Stimulated activated CD8-positive, alpha-beta memory T cell treated with anti-CD3 and anti-CD28 coated beads, Interleukin-2, amount 100 ng/mL, for 48 hours (primary cell): ENCODE results near the gene ADH5.
"Not testable (repeated sequence)": the region's sequence is repeated elsewhere in the genome, so short reads cannot be mapped to it uniquely, and the experiment has no call there.

Experiments used
- DNase-seq, 2 donors: peaks; one replicate each; pipeline ENCODE4 v3.0.0-alpha.2; 2020; ENCODE audit warnings: low read depth in 2 of 2

The ADH5 gene

GRCh38 chr4:99088481-99089365, at the start of gene ADH5:
Gene ADH5, minus strand, starts transcription at chr4:99088788. Its CDS starts 88 bp downstream, at chr4:99088700.
- DNase-seq: peak; percentile 87 to 88

GRCh38 chr4:99136329-99136728, 47.7 kb upstream of the ADH5 start:
- no peak for DNase-seq

GRCh38 chr4:99135541-99136162, 47.1 kb upstream of the ADH5 start:
- no peak for DNase-seq

GRCh38 chr4:99134586-99134985, 46.0 kb upstream of the ADH5 start:
- DNase-seq: no peak

GRCh38 chr4:99131378-99131777, 42.8 kb upstream of the ADH5 start:
- no peak for DNase-seq

DNA sequence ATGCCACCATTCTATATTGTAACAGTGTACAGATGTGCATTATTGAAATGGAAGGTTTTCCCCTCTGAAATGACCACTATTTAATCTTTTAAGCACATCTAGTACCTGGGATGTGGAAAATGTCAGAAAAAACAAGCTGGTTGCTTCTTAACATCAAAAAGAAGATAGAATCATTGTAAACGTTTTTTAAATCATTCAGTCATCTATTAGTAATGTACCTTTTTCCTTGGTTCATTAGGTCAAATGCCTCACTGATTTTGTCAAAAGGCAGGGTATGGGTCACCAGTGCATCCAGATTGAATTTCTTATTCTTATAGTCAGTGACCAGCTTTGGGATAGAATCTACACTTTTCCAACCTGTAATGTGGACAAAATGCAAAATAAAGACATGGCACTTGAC, 37.8 kb upstream of the ADH5 start:
- DNase-seq: no peak

DNA sequence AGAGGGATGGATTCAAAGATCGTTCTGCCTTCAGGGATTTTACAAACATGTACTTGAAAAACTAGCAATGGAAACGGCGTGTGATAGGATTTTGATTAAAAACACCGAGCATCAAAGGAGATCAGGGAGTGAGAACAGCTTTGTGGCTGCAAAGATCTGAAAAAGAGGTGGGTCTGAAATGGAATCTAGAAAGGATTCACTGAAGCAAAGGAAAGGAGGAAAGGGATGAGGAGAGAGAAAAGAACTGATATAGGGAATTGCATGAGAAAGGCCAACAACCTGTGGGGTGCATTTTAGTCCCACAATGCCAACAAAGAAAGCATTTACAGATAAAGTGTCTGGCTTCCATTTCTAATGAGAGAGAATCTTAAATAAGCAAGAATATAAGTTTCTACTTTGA, 32.4 kb upstream of the ADH5 start:
- DNase-seq: no peak

GRCh38 chr4:99120501-99120900, 31.9 kb upstream of the ADH5 start:
- no peak for DNase-seq

DNA sequence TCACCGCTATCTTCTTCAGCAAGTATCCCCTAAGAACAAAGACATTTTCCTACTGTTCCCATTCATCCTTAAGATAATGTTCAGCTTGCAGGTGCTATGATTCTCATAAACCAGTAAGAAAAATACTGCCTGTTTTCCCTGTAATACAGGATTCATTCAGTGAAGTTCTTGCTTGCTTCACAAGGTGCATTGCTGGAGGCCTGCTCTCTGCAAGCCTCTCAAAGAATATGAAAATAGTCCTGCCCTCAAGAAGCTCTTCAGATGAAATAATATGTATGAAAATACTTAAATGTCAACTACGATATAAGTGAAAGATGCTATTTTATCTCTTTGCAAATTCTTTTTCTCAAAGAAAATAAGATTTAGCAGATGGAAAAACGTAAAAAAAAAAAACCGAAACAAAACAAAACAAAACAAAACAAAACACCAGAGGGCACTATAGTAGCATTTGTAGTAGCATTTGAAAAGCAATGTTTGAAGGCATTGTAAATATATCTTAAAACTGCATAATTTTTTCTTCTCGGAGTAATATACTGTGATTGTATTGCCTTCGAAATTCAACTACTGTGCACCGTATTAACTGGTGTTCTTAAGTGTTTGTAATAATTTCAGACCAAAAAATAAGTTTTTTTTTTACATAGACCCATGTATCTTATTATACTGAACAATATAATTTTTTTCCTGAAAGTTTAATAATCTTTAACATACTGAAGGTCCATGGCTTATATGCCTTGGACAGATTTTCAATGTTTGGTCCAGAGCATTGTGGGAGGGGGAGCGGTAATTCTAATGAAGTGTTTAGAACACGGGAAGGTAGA, 29.5 kb upstream of the ADH5 start:
- no peak for DNase-seq

- not testable (repeated sequence) for DNase-seq
These were observed 28.7 kb upstream of the ADH5 start for GRCh38 chr4:99117122-99117841.

DNA sequence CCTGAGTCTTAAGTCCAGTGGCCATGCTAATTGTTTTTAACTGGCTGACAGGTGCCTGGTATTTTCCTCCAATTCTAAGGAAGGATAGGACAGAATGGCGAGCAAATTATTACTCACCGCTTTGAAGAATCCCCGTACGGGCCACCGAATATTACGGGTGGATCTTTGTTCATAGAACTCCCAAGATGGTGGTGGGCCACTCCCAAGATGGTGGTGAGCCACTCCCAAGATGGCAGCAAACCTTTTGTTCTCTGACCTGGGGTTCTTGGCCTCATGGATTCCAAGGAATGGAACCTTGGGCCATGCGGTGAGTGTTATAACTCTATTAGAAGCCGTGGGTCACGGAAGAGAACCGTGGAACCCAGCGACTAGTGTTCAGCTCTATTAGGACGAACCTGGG, 20.7 kb upstream of the ADH5 start:
- not testable (repeated sequence) for DNase-seq

GRCh38 chr4:99104153-99104552, 15.6 kb upstream of the ADH5 start:
- no peak for DNase-seq

GRCh38 chr4:99103166-99103565, 14.6 kb upstream of the ADH5 start:
- no peak for DNase-seq

DNA sequence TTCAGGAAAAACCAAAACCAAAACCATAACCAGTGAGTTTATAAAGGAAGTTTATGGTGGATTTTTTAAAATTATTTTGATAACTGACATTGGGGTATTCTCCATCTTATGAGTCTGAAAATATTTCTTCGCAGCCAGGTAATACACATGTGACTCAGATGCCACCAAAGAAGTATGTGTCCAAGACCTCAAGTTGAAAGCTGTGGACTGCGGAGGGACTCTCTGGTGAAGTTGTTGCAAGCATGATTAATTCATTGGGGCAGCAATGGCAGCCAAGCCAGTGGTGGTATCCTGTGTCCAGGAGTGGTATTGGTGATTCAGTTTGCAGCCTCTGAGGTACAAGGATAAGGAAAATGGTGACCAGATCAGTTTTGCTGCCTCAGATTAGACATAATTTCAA, 14.0 kb upstream of the ADH5 start:
- no peak for DNase-seq

DNA sequence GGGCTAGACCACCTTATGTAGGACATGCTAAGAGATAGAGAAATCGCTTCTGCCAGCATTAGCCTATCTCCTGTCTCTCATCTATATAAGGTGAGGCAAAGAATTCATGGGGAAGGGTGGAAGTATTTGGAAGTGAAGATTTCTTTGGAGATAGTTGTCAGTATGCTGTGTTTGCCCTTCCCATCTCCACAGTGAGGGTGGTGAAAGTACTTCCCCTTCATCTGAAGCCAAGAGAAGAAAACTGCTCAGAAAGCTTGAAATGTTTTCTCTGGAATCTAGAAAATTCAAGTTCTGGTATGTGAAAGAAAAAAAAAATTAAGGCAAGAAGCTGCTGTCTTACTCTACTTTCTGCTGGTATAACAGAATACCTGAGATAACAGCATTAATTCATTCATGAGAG, 12.3 kb upstream of the ADH5 start:
- no peak for DNase-seq

DNA sequence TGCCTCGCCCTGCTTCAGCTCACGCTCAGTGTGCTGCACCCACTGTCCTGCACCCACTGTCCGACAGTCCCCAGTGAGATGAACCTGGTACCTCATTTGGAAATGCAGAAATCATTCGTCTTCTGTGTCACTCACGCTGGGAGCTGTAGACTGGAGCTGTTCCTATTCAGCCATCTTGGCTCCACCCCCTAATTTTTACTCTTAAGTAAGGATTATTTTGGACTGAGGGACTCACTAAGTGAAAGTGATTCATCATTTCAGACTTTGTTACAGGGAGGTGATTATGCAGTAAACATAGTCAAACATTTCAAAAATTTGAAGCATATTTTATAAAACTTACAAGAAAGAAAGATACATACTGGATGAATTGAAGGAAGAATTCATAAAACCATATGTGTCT, 11.2 kb upstream of the ADH5 start:
- DNase-seq: not testable (repeated sequence)

GRCh38 chr4:99099311-99099710, 10.7 kb upstream of the ADH5 start:
- no peak for DNase-seq

DNA sequence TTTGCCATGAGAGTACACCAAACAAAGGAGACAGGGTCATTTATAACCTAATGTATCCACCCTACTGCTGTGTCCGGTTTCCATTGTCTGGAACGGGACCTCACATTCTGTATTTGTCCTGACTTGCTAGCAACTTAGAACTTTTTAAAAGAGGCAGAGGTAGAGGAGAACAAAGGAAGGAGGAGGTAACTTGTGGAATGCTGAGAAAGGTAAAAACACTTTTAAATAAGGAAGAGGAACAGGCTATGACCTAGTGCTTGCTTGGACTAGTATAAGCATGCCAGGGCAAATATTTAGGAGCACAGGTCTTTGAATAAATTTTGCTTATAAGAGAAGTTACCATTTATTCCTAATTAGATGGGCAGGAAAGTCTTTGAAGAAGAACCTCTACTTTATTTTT, 3.3 kb upstream of the ADH5 start:
- DNase-seq: not testable (repeated sequence)

- no peak for DNase-seq
These were observed 2.6 kb upstream of the ADH5 start for GRCh38 chr4:99091216-99091575.

DNA sequence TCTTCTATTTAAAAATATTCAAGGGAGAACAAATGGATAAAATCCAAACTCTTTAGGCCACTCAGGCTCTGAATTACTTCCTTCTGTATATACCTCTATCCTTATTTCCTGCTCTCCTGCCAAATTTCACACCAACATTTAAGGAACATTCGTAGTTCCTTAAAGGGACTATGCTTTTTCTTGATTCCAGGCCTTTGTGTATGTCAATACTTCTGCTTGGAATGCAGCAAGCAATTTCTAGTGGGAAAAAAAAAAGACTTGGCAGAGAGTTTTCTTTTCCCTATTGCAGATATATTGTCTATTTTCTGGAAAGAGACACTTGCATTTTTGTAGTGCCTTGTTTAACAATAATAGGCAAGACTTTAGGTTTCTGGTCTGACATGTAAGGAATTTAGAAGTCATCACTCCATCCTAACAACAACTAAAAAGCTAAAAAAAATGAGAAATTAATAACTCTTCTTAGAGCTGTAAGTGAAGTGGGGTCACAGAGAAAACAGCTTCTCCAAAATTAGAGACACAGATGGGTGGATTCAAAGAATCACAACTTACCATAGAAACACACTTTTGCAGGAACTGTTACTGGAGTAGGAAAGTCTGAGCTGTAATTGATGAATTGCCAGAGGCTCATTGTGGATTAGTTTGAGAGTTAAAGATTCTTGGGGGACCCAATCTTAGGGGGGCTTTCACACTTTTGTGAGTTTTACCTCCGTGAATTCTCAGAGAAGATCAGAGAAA, 2.1 kb upstream of the ADH5 start:
- DNase-seq: no peak

DNA sequence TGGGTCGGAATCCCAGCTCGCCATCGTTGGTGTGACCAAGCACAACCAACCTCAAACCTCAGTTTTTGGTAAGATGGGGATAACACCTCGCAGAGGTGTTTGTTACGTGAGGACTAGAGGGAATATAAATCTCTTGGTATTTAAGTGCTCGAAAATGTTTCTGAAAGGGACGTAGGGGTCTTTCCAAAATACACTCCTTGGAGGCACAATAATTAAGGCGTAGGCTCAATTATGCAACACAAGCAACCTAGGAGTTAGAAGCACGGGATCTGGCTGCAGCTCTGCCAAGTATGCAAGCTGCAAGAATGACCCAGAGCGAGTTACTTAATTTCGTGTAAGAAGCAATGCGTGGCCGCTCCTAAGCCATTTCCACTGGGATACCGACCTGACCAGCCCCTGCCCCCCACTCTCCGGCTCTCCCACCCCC, 552 bp downstream of the ADH5 start:
- DNase-seq: no peak
